Endothelial cell of umbilical vein (primary cell): ENCODE results near the gene TSACC. TPM values are rescaled to one million over a fixed set of nuclear protein-coding genes. Genes with fewer than 3 reads are reported as not detected.

Experiments used
- BruUV-seq: library from RNA; stranded (reverse); fragments of 400-500 nt; replicated peaks from 2 replicates; lab custom pipeline; 2021; lab: Mats Ljungman, UMichigan
- CTCF ChIA-PET: fragments of 300-600, 350-600 bp; sonication (Branson Sonifier 250); formaldehyde crosslinking; loops from one replicate; lab custom pipeline; 2021; ENCODE audit warnings: antibody characterized with exemption, inconsistent platforms; lab: Charles Lee
- POLR2A ChIA-PET: fragments of 300-600, 350-600 bp; sonication (Branson Sonifier 250); formaldehyde crosslinking; loops from one replicate; lab custom pipeline; 2021; ENCODE audit warnings: antibody characterized with exemption, inconsistent platforms; lab: Charles Lee
- DNase-seq: peaks from one replicate; pipeline ENCODE4 v3.0.0-alpha.2; 2011; ENCODE audit warnings: low read depth, low spot score
- FAIRE-seq: peaks from 2 replicates; lab custom pipeline; 2011; peaks lifted over from hg19 to GRCh38; lab: Jason Lieb, UNC
- H2AFZ ChIP-seq: 2 replicates; pipeline ENCODE4 v1.6.0; 2012; ENCODE audit warnings: low read depth, low read length, control low read depth, inconsistent platforms
- H3K27ac ChIP-seq: 2 replicates; pipeline ENCODE4 v1.5.1; 2011; ENCODE audit warnings: low read depth, mild to moderate bottlenecking, control low read depth, low read length, moderate library complexity; ENCODE audit not compliant: insufficient read depth
- H3K27me3 ChIP-seq, 2 experiments: 2 replicates each; pipeline versions ENCODE4 v1.6.0 to v1.6.1; 2011; ENCODE audit warnings: low read length in 2 of 2, mixed read lengths in 1 of 2; ENCODE audit not compliant: control insufficient read depth in 2 of 2, insufficient read depth in 2 of 2
- H3K36me3 ChIP-seq, 2 experiments: 2 replicates in 1 of 2; 3 replicates in 1 of 2; pipeline ENCODE4 v1.5.1; 2011; ENCODE audit warnings: low read length in 2 of 2, mild to moderate bottlenecking in 1 of 2, moderate library complexity in 1 of 2; ENCODE audit not compliant: control insufficient read depth in 2 of 2, insufficient read depth in 2 of 2; ENCODE audit errors: extremely low read depth in 1 of 2
- H3K4me1 ChIP-seq: 3 replicates; pipeline ENCODE4 v1.5.1; 2011; ENCODE audit warnings: mild to moderate bottlenecking, low read length; ENCODE audit not compliant: control insufficient read depth, insufficient read depth; ENCODE audit errors: extremely low read depth
- H3K4me2 ChIP-seq: 2 replicates; pipeline ENCODE4 v1.6.1; 2011; ENCODE audit warnings: low read length, control low read depth, mixed read lengths; ENCODE audit not compliant: insufficient read depth
- H3K4me3 ChIP-seq, 3 experiments: fragments of 200-600 bp in 1 of 3; sonication (generic), shearing (Covaris generic) in 1 of 3; replicated peaks in 1 of 3; 2 replicates each; pipeline ENCODE4 v1.5.1; 2011 to 2016; ENCODE audit warnings: control low read depth in 3 of 3, low read length in 3 of 3, mild to moderate bottlenecking in 2 of 3, inconsistent platforms in 1 of 3, low read depth in 1 of 3, moderate library complexity in 1 of 3; ENCODE audit not compliant: insufficient read depth in 1 of 3
- H3K79me2 ChIP-seq: 2 replicates; pipeline ENCODE4 v1.6.0; 2012; ENCODE audit warnings: low read length, inconsistent platforms; ENCODE audit not compliant: control insufficient read depth, insufficient read depth
- H3K9ac ChIP-seq: replicated peaks from 2 replicates; pipeline ENCODE3; 2011; ENCODE audit warnings: low read length, control low read depth; ENCODE audit not compliant: insufficient read depth; ENCODE audit errors: extremely low read depth
- H3K9me1 ChIP-seq: replicated peaks from 3 replicates; pipeline ENCODE4 v1.6.0; 2011; ENCODE audit warnings: mild to moderate bottlenecking, low read length; ENCODE audit not compliant: control insufficient read depth, insufficient read depth; ENCODE audit errors: extremely low read depth
- H3K9me3 ChIP-seq: replicated peaks from 2 replicates; pipeline ENCODE4 v1.5.1; 2012; ENCODE audit warnings: low read length, inconsistent platforms; ENCODE audit not compliant: control insufficient read depth, insufficient read depth
- H4K20me1 ChIP-seq: replicated peaks from 2 replicates; pipeline ENCODE3; 2011; ENCODE audit warnings: mild to moderate bottlenecking, low read length; ENCODE audit not compliant: control insufficient read depth, insufficient read depth; ENCODE audit errors: extremely low read depth
- EZH2 ChIP-seq: IDR thresholded peaks from 2 replicates; pipeline ENCODE4 v1.6.1; 2012; ENCODE audit warnings: borderline replicate concordance, low read depth, mild to moderate bottlenecking, moderate library complexity, low read length, inconsistent platforms; ENCODE audit not compliant: severe bottlenecking
- FOS ChIP-seq: IDR thresholded peaks from 2 replicates; pipeline ENCODE4 v1.6.1; 2011; ENCODE audit warnings: mild to moderate bottlenecking, low read length, moderate library complexity, borderline replicate concordance; ENCODE audit not compliant: insufficient read depth
- GATA2 ChIP-seq: IDR thresholded peaks from 2 replicates; pipeline ENCODE4 v1.7.0; 2011; ENCODE audit warnings: low read depth, mild to moderate bottlenecking, moderate library complexity, mixed read lengths, low read length; ENCODE audit not compliant: insufficient read length, insufficient read depth
- JUN ChIP-seq: IDR thresholded peaks from 2 replicates; pipeline ENCODE4 v1.6.1; 2011; ENCODE audit warnings: borderline replicate concordance, low read depth; ENCODE audit not compliant: insufficient read length, insufficient read depth
- MYC ChIP-seq: IDR thresholded peaks from one replicate; pipeline ENCODE4 v1.6.1; 2011; ENCODE audit warnings: mild to moderate bottlenecking, low read depth, low read length
- POLR2A ChIP-seq: IDR thresholded peaks from 2 replicates; pipeline ENCODE4 v1.6.1; 2012; ENCODE audit warnings: low read depth, mild to moderate bottlenecking, control low read depth, low read length
- POLR2AphosphoS5 ChIP-seq: IDR thresholded peaks from 2 replicates; pipeline ENCODE4 v1.6.1; 2012; ENCODE audit warnings: low read depth, mild to moderate bottlenecking, control low read depth, low read length, moderate library complexity; ENCODE audit not compliant: insufficient read depth
- dilution Hi-C: fragments of 300-500 bp; cut with MboI; formaldehyde crosslinking; loops from one replicate; pipeline ENCODE4 v1.15.0; 2019; ENCODE audit warnings: low sequenced_read_pairs; ENCODE audit not compliant: extremely low pct_ligation_motif_present
- intact Hi-C: fragments of 100-400 bp; cut with micrococcal nuclease; formaldehyde crosslinking; loops from one replicate; pipeline ENCODE4 v1.10.0; 2022
- polyA plus RNA-seq, 4 experiments: library from polyadenylated mRNA; depleted of rRNA in 3 of 4; stranded (reverse) in 3 of 4; unstranded in 1 of 4; fragments of >200 nt; gene quantifications; 2 replicates each; pipeline versions ENCODE4 v1.2.1 to v1.2.3, GENCODE V29; 2011 to 2012; ENCODE audit warnings: missing spikeins in 1 of 4
- total RNA-seq: library from RNA; stranded (reverse); gene quantifications from 2 replicates; pipeline ENCODE4 v1.2.3, GENCODE V29; 2021
- TF ChIP-seq, protein P1 (sequence below): IDR thresholded peaks from 2 replicates; pipeline ENCODE4 v1.6.1; 2011; ENCODE audit not compliant: insufficient read depth, insufficient read length
- TF ChIP-seq, protein P2 (sequence below), 2 donors: IDR thresholded peaks; 1 replicate in 1 of 2; 2 replicates in 1 of 2; pipeline ENCODE4 v1.5.1; 2011; ENCODE audit warnings: low read length in 2 of 2, mild to moderate bottlenecking in 2 of 2, moderate library complexity in 2 of 2, control low read depth in 1 of 2, inconsistent platforms in 1 of 2, low read depth in 1 of 2; ENCODE audit not compliant: insufficient read depth in 1 of 2; ENCODE audit errors: extremely low read depth in 1 of 2

The TSACC gene
- total and polyA plus RNA-seq, 2 donors (not counting 3 experiments of a cell fraction or from before 2014, with no cell fraction given): 0.69 to 0.94 TPM

DNA sequence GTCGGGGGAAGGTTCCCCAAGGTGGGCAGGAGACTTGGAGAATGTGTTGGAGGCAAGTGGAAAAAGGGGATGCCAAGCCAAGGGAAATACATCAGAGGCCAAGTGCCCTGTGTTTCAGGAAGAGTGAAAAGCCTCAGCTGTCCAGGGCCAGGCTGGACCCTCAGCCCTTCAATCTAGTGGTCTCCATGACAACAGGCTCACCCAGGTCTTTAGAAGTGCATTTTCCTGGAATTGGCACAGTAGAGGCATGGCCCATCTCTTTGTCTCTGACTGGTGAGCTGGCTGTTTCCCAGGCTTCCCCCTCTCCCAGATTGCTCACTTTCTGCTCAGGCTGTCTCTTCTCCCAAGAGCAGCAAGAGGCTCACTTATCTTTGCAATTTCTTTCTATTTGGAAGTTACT is 20.3 kb downstream of the TSACC start:
- BruUV-seq: no TSS peak
- H3K4me3 ChIP-seq: no peak overlapping the region

More for the DNA sequence above, 20.3 kb downstream of the TSACC start:
- no peak overlapping the region for H3K4me2 ChIP-seq
- no peaks in the 10 kb centered on the region for H3K79me2 ChIP-seq
- no peak for TF ChIP-seq EZH2
- TF ChIP-seq POLR2AphosphoS5: no peak
- TF ChIP-seq FOS: no peak
- TF ChIP-seq JUN: no peak
- TF ChIP-seq, protein P1, sequence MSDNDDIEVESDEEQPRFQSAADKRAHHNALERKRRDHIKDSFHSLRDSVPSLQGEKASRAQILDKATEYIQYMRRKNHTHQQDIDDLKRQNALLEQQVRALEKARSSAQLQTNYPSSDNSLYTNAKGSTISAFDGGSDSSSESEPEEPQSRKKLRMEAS: no peak
- TF ChIP-seq GATA2: no peak
- TF ChIP-seq, protein P2, sequence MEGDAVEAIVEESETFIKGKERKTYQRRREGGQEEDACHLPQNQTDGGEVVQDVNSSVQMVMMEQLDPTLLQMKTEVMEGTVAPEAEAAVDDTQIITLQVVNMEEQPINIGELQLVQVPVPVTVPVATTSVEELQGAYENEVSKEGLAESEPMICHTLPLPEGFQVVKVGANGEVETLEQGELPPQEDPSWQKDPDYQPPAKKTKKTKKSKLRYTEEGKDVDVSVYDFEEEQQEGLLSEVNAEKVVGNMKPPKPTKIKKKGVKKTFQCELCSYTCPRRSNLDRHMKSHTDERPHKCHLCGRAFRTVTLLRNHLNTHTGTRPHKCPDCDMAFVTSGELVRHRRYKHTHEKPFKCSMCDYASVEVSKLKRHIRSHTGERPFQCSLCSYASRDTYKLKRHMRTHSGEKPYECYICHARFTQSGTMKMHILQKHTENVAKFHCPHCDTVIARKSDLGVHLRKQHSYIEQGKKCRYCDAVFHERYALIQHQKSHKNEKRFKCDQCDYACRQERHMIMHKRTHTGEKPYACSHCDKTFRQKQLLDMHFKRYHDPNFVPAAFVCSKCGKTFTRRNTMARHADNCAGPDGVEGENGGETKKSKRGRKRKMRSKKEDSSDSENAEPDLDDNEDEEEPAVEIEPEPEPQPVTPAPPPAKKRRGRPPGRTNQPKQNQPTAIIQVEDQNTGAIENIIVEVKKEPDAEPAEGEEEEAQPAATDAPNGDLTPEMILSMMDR (IDR thresholded peaks at IDR 0.05; ENCODE audit: extremely low read depth in 1 of 2, insufficient read depth in 1 of 2, low read depth in 1 of 2, low read length in 2 of 2): no peak
- no peak for TF ChIP-seq MYC
- TF ChIP-seq POLR2A: no peak
- H3K4me1 ChIP-seq: no peaks in the 10 kb centered on the region
- POLR2A ChIA-PET: interaction anchor here (0.7 kb wide), 1 partner anchor 10 kb away, joined by 3 read pairs; no protein-coding TSS in a partner anchor
- FAIRE-seq (no peak), DNase-seq (no peak)
- no peaks in the 10 kb centered on the region for H3K9me1 ChIP-seq
- CTCF ChIA-PET: interaction anchor here (0.9 to 10.2 kb wide), 15 partner anchors 11 to 250 kb away, joined by 3 to 96 read pairs (median 4); no protein-coding TSS in a partner anchor
- H3K27me3 ChIP-seq: peaks cover 17 to 24% of the 10 kb centered on the region in 2 experiments
- no peak overlapping the region for H2AFZ ChIP-seq
- intact Hi-C loops (no loop called here), dilution Hi-C loops (no loop called here)
- no peaks in the 10 kb centered on the region for H3K36me3 ChIP-seq
- H3K27ac ChIP-seq: no peak overlapping the region
- no peaks in the 10 kb centered on the region for H3K9me3 ChIP-seq
- no peak overlapping the region for H3K9ac ChIP-seq
- no peaks in the 10 kb centered on the region for H4K20me1 ChIP-seq
